ENCODE results near the gene APEH. TPM values are rescaled to one million over a fixed set of nuclear protein-coding genes. Genes with fewer than 3 reads are reported as not detected.

Gene APEH
- total RNA-seq, 1 donor from 2014 or later: 88.5 TPM

GRCh38 chr3:49628249-49628648 lies 45.9 kb upstream of the APEH start:
- H3K9me3 ChIP-seq: no peaks in the 10 kb centered on the region
- no peak overlapping the region for H3K4me3 ChIP-seq
- intact Hi-C loops (cut with DNase I): no loop called here
- H3K4me1 ChIP-seq: no peaks in the 10 kb centered on the region
- DNase-seq (no peak), ATAC-seq (no peak)
- TF ChIP-seq CTCF (IDR thresholded peaks at IDR 0.05): no peak
- no peaks in the 10 kb centered on the region for H3K36me3 ChIP-seq
- H3K27me3 ChIP-seq: no peaks in the 10 kb centered on the region
- no peak overlapping the region for H3K27ac ChIP-seq

GRCh38 chr3:49629451-49629850 lies 44.7 kb upstream of the APEH start:
- no peaks in the 10 kb centered on the region for H3K27me3 ChIP-seq
- no peak for TF ChIP-seq CTCF (IDR thresholded peaks at IDR 0.05)
- no peak overlapping the region for H3K4me3 ChIP-seq
- intact Hi-C loops (cut with DNase I): no loop called here
- no peak overlapping the region for H3K27ac ChIP-seq
- H3K36me3 ChIP-seq: no peaks in the 10 kb centered on the region
- H3K4me1 ChIP-seq: no peaks in the 10 kb centered on the region
- DNase-seq: no peak
- no peak for ATAC-seq
- H3K9me3 ChIP-seq: no peaks in the 10 kb centered on the region

GRCh38 chr3:49629866-49630265 lies 44.3 kb upstream of the APEH start:
- H3K9me3 ChIP-seq: no peaks in the 10 kb centered on the region
- no peak for ATAC-seq
- H3K4me1 ChIP-seq: no peaks in the 10 kb centered on the region
- no peak for TF ChIP-seq CTCF (IDR thresholded peaks at IDR 0.05)
- no peaks in the 10 kb centered on the region for H3K36me3 ChIP-seq
- no peak for DNase-seq
- H3K4me3 ChIP-seq: no peak overlapping the region
- intact Hi-C loops (cut with DNase I): no loop called here
- no peaks in the 10 kb centered on the region for H3K27me3 ChIP-seq
- no peak overlapping the region for H3K27ac ChIP-seq

- H3K27me3 ChIP-seq: no peaks in the 10 kb centered on the region
- H3K4me3 ChIP-seq: no peak overlapping the region
- intact Hi-C loops (cut with DNase I): no loop called here
- TF ChIP-seq CTCF (IDR thresholded peaks at IDR 0.05): no peak
- DNase-seq (no peak), ATAC-seq (no peak)
- H3K36me3 ChIP-seq: no peaks in the 10 kb centered on the region
- H3K9me3 ChIP-seq: no peaks in the 10 kb centered on the region
- H3K27ac ChIP-seq: no peak overlapping the region
- no peaks in the 10 kb centered on the region for H3K4me1 ChIP-seq
Observed at GRCh38 chr3:49630784-49631183, 43.4 kb upstream of the APEH start.

- H3K4me3 ChIP-seq: no peak overlapping the region
- no peak for TF ChIP-seq CTCF (IDR thresholded peaks at IDR 0.05)
- no peak for DNase-seq
- no peaks in the 10 kb centered on the region for H3K9me3 ChIP-seq
- H3K36me3 ChIP-seq: no peaks in the 10 kb centered on the region
- no peak for ATAC-seq
- intact Hi-C loops (cut with DNase I): no loop called here
- no peak overlapping the region for H3K27ac ChIP-seq
- no peaks in the 10 kb centered on the region for H3K27me3 ChIP-seq
- no peaks in the 10 kb centered on the region for H3K4me1 ChIP-seq
Observed at GRCh38 chr3:49634736-49635135, 39.4 kb upstream of the APEH start.

- no peak for DNase-seq
- H3K9me3 ChIP-seq: no peaks in the 10 kb centered on the region
- H3K27ac ChIP-seq: no peak overlapping the region
- no peaks in the 10 kb centered on the region for H3K27me3 ChIP-seq
- H3K36me3 ChIP-seq: no peaks in the 10 kb centered on the region
- no peaks in the 10 kb centered on the region for H3K4me1 ChIP-seq
- ATAC-seq: peak; percentile 8
- TF ChIP-seq CTCF (IDR thresholded peaks at IDR 0.05): no peak
- no peak overlapping the region for H3K4me3 ChIP-seq
- intact Hi-C loops (cut with DNase I): no loop called here
Observed at GRCh38 chr3:49636883-49637609, 37.1 kb upstream of the APEH start.

Data from upper lobe of right lung (tissue), 1 donor.